MV-4-11 (cell line): ENCODE data around the gene SPON1.
"Not testable (repeated sequence)": the region's sequence is repeated elsewhere in the genome, so short reads cannot be mapped to it uniquely, and the experiment has no call there.

Experiments used
- DNase-seq: peaks from one replicate; lab custom pipeline; 2025; lab: John Stamatoyannopoulos, UW

Gene SPON1

DNA sequence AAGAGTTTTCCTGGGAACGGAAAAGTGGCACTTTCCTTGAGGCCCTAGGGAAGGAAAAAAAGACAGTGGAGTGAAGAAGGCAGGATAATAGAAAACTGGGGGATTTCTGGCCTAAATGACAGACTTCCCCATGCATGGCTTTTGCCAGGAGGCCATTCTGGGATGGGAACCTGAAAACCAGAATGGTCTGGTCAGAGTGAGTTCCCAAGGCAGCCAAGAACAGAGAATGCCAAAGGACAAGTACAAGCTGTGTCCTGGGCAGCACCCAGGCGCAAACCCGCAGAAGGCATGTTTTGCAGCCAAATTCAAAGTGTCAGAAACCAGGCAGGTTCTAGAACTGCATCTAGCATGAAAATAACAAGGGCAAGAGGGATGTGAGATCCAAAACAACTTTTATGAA lies 162.4 kb downstream of the SPON1 start:
- no peak for DNase-seq

DNA sequence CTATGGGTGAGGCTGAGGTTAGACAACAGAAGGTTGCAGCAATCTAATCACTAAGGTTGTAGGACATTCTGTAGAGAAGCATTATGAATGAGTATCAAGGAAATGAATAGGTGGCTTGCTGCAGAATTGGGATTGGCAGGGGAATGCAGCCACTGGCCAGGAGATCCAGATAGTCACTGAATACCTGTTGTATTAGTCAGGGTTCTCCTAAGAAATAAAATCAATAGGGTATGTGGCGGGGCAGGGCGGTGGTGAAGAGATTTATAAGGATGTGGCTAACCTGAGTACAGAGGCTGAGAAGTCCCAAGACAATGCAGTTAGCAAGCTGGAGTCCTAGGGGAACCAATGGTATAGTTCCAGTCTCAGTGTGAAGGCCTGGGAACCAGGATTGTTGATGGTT lies 163.0 kb downstream of the SPON1 start:
- no peak for DNase-seq

DNA sequence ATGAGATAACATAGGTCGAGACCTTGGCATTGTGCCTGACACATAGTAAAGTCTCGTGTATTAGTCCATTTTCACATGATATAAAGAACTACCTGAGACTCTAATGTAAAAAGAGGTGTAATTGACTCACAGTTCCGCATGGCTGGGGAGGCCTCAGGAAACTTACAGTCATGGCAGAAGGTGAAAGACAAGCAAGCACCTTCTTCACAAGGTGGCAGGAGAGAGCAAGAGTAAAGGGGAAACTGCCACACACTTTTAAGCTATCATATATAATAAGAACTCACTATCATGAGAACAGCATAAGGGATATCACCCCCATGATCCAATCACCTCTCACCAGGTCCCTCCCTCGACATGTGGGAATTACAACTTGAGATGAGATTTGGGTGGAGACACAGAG lies 165.2 kb downstream of the SPON1 start:
- no peak for DNase-seq

GRCh38 chr11:14132312-14132711 lies 169.8 kb downstream of the SPON1 start:
- no peak for DNase-seq

- no peak for DNase-seq
Measured at GRCh38 chr11:14133381-14133780, 170.9 kb downstream of the SPON1 start.

GRCh38 chr11:14136561-14136960 lies 174.0 kb downstream of the SPON1 start:
- DNase-seq = no peak

- no peak for DNase-seq
Measured at GRCh38 chr11:14137284-14137683, 174.8 kb downstream of the SPON1 start.

- DNase-seq = no peak
Measured at GRCh38 chr11:14140991-14141390, 178.5 kb downstream of the SPON1 start.

GRCh38 chr11:14141676-14142075 lies 179.2 kb downstream of the SPON1 start:
- no peak for DNase-seq

DNA sequence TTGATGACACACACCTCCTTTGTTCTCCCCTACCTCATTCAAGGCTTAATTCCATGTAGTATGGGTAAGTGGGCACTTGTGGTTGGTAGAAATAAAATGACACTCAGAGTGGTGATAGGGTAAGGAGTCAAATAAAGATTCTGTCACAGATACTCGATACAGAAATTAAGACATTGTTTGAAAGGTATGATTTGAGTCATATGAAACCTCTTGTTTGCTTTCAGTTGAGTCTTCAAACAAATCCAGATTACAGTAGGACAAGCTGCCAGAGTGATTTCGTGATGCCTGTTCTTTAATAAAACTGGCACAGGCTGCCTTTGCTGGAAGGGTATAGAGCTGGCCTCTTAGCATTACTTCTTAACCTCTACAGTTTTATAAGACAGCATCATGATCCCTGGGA lies 182.4 kb downstream of the SPON1 start:
- DNase-seq = no peak

- no peak for DNase-seq
Measured at GRCh38 chr11:14148653-14149273, 186.2 kb downstream of the SPON1 start.

- DNase-seq = no peak
Measured at GRCh38 chr11:14149683-14150082, 187.2 kb downstream of the SPON1 start.

DNA sequence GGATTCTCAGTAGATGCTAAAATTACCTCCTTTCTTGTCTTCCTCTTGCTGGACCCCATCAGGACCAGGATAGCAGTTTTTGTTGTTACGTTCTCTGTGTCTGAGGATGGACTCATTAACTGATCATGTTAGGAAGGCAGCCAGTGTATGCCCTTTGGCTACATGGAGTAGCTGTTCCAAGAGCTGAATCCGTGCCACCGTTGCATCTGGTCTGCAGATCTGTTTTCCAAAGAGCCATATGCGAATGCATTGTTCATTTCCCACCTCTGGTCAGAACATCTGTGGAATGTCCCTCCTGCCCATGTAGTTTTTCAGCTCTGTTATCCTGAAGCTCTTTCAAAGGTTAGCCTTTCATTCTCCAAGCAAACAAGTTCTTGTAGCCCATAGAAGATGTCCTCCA lies 188.4 kb downstream of the SPON1 start:
- DNase-seq = no peak

DNA sequence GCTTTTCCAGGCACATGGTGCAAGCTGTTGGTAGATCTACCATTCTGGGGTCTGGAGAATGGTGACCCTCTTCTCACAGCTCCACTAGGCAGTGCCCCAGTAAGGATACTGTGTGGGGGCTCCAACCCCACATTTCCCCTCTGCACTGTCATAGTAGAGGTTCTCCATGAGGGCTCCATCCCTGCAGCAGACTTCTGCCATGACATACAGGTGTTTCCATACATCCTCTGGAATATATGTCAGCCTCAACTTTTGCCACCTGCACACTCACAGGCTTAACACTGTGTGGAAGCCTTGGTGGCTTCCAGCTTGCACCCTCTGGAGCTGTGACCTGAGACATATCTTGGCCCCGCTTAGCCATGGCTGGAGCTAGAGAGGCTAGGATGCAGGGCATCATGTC lies 191.6 kb downstream of the SPON1 start:
- DNase-seq = not testable (repeated sequence)

GRCh38 chr11:14158393-14158792 lies 195.9 kb downstream of the SPON1 start:
- no peak for DNase-seq

DNA sequence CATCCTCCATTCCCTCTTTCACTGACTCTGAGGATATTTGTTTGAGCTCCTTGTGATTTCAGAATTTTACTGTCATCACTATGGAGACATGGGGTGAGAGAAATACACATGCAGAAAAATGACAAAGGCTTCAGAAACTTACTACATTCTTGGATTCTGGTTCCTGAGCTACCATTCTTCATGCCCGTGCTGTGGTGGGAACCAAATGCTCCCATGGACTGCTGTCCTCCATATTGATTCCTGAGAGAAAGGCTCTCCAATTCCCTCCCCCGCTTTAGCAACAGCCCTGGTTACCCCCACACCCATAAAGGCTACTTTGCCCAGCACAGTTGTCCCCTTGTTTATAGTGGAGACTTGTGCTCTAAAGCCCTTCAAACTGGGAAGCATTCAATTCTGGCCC lies 201.1 kb downstream of the SPON1 start:
- no peak for DNase-seq

- not testable (repeated sequence) for DNase-seq
Measured at GRCh38 chr11:14173679-14174078, 211.2 kb downstream of the SPON1 start.

DNA sequence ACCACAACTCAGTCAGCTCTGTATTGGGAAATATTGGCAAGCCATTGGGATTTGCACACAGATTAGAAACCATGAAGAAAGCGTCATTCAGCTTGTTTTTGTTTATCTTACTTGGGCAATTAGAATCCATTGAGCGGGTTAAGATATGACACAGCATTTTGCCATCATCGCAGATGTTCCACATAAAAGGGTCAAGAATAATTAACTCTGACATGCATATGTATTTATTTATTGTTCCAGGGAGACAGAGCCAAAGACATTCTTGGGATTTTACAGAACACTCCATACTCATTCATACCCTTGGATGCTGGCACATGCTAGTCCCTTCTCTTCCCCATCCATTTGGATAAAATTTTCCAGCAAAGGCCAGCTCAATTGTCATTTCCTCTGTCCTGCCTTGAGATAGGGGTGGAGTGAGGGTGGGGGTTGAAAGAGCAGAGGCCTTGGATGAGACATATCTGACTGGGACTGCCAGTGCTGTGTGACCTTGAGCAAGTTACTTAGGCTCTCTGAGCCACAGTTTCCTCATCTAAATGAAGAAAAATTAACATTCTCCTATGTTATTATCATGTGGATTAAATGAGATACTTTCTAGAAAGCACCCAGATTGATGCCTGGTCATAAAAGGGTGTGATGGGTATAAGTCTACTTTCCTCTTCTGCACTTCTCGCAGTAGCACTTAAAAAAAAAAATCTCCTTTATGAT lies 216.7 kb downstream of the SPON1 start:
- DNase-seq = no peak

- DNase-seq = no peak
Measured at GRCh38 chr11:14181121-14181520, 218.6 kb downstream of the SPON1 start.

DNA sequence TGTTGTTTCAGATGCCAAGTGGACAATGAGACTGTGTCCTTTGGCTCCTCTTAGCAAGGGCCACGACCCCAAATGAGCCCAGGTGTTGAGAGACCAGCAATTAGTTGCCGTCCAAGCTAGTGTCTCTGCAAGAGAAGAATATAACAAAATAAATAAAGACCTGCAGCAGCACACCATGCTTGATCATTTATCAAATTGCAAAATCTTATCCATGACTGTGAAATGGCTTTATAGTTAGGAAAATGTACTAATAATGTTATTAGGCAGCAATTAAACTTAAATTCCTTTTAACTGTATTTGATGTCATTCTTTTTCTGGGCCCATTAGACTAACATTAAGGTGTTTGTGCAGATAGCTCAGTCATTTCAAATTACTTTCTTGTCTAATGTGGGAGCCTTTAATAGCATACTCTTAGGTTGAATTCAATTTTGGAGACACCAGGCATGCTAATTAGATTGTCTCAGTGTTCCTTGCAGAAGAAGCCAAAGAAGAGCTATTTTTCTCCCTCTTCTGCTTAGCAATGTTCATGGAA lies 220.4 kb downstream of the SPON1 start:
- DNase-seq = no peak

GRCh38 chr11:14184028-14184940 lies 221.8 kb downstream of the SPON1 start:
- DNase-seq = no peak

GRCh38 chr11:14185461-14185860 lies 222.9 kb downstream of the SPON1 start:
- no peak for DNase-seq
